HG02571 (cell line): Measurements from ENCODE around the gene CNPPD1.
"Not testable (repeated sequence)": the region's sequence is repeated elsewhere in the genome, so short reads cannot be mapped to it uniquely, and the experiment has no call there.

Experiments
- ATAC-seq: cut with Tn5 transposase; IDR thresholded peaks from one replicate; pipeline ENCODE4 v1.9.1; 2021; ENCODE audit warnings: mild to moderate bottlenecking, moderate library complexity; ENCODE audit not compliant: unreplicated experiment

CNPPD1 gene

GRCh38 chr2:219209236-219210195, 32.8 kb upstream of the CNPPD1 start:
- no peak for ATAC-seq

- ATAC-seq: no peak
Measured at GRCh38 chr2:219207884-219208740, 31.4 kb upstream of the CNPPD1 start.

- no peak for ATAC-seq
Measured at GRCh38 chr2:219207134-219207883, 30.6 kb upstream of the CNPPD1 start.

GRCh38 chr2:219206328-219207133, 29.8 kb upstream of the CNPPD1 start, which contains the start of gene ZFAND2B:
Gene ZFAND2B (plus strand): TSS chr2:219206782. CDS start chr2:219206988, 206 bp downstream.
- peak; percentile 97 for ATAC-seq

- ATAC-seq: no peak
Measured at GRCh38 chr2:219205981-219206327, 29.2 kb upstream of the CNPPD1 start.

- ATAC-seq: no peak
Measured at GRCh38 chr2:219205165-219205538, 28.4 kb upstream of the CNPPD1 start.

GRCh38 chr2:219204425-219205164, 27.9 kb upstream of the CNPPD1 start:
- no peak for ATAC-seq

GRCh38 chr2:219201331-219201730, 24.6 kb upstream of the CNPPD1 start:
- not testable (repeated sequence) for ATAC-seq

- ATAC-seq: not testable (repeated sequence)
Measured at GRCh38 chr2:219200502-219201326, 24.0 kb upstream of the CNPPD1 start.

GRCh38 chr2:219199470-219200211, 22.9 kb upstream of the CNPPD1 start:
- ATAC-seq: no peak

GRCh38 chr2:219198974-219199373, 22.2 kb upstream of the CNPPD1 start:
- no peak for ATAC-seq

GRCh38 chr2:219197388-219197787, 20.7 kb upstream of the CNPPD1 start:
- no peak for ATAC-seq

GRCh38 chr2:219186754-219187456, 10.2 kb upstream of the CNPPD1 start:
- ATAC-seq: no peak

GRCh38 chr2:219184121-219184520, 7.4 kb upstream of the CNPPD1 start:
- ATAC-seq: no peak

- ATAC-seq: no peak
Measured at GRCh38 chr2:219183151-219183772, 6.5 kb upstream of the CNPPD1 start.

- no peak for ATAC-seq
Measured at GRCh38 chr2:219182331-219183150, 5.8 kb upstream of the CNPPD1 start.
